Measurements from ENCODE around the gene LTC4S.

Gene LTC4S

DNA sequence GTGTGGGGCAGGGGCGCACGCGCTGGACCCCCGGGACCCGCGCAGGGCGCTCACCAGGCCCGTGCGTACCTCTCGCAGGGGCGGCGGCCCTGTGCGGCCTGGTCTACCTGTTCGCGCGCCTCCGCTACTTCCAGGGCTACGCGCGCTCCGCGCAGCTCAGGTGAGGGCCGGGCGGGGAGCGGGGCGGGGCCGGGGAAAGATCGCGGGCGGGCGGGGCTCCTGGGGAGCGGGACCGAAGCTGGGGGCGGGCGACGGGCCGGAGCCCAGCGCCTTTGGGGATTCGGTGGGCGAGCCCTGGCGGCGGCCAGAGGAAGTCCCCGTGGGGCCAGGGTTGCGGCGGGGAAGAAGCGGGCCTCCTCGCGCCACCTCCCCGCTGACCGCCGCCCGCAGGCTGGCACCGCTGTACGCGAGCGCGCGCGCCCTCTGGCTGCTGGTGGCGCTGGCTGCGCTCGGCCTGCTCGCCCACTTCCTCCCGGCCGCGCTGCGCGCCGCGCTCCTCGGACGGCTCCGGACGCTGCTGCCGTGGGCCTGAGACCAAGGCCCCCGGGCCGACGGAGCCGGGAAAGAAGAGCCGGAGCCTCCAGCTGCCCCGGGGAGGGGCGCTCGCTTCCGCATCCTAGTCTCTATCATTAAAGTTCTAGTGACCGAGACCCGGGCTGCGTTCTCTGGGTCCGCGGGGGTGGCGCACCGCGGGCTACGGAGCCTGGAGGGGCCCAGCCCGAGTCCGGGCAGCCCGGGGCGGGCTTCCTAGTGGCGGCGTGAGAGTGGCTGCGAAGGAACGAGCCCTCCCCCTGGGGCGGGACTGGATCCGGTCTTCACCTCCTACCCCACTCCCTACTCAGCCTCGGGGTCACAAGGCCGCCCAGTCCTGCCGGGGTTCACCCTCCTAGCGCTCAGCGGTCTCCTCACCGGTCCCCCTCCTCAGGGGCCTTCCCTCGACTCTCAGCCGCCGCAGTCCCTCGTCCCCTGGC lies 2.4 kb downstream of the LTC4S start:
- peak; percentile 77 for DNase-seq (ENCODE audit: low read depth)

DNA sequence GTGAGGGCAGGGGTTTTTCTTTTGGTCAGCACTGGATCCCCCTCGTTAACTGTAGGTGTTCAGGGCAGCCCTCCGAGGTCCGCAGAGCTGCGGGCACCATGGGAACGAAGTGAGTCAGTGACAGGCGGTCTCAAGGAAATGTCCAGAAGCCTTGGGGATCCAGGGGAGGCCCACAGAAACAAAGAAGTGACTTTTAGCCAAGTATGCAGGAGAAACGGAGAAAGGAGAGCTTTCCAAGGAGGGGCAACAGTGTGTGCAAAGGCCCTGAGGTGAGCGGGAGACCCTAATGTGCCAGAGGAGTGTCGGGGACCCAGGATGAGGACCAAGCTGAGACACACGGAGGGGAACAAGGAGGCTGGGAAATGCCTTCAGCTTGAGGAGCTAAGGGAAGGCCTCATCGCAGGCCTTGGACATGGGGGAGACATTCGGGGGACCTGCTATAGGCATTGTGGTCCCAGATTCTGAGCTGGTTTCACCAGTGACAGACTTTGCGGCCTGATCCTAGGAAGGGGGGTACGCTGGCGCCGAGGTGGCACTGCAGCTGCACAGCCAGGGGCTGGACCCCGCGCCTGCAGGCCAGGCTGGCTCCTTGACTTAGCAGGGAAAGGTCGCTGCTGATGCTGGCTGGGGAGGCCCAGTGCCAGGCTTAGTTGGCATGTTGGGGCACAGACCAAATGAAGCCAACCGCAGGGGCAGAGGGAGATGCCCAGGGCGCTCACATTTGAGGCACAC lies 3.3 kb downstream of the LTC4S start:
- no peak for DNase-seq (ENCODE audit: low read depth)

DNA sequence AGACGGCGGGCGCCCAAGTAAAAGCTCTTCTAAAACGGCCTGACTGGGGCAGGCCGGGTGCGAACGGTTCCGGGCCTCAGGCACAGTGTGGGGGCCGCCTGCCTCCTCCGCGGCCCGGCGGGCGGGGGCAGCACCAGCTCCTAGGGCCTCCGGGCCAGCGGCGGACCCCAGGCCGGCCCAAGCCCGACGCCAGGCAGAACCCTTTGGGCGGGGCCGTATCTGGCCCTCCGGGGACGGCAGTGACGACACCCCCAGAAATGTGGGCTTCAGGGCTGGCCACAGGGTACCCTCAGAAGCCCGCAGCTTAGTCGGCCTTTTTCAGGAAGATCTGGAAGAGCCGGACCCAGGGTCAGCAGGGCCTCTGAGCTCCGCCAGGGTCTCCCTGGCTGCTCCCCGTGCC lies 4.0 kb downstream of the LTC4S start:
- DNase-seq (ENCODE audit: low read depth): no peak

DNA sequence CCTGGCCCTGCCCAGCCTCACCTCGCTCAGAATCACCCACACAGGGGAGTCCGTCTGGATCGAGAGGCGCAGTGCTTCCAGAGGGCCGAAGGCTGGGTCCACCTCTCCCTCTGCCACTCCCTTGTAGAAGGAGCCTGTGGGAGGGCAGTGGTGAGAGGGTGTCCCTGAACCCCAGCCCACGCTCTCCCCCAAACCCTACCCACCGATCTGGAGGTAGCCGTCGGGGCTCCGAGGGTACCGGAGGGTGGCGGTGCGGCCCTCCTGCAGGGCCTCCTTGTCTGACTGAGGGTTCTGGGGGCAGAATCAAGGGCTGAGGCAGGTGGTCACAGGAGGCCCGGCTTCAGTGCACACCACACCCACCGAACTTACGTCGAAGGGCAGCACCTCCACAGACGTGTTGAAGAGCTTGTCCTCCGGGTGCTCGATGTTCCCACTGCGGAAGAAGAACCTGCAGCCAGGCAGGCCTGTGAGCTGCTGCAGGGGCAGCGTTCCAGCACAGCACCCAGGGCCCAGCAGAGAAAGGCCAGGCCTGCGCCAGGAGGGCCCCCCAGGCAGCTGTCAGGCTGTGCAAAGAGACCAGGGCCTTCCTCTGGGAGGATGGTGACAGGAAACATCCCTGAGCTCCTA lies 4.5 kb downstream of the LTC4S start:
- no peak for DNase-seq (ENCODE audit: low read depth)

DNA sequence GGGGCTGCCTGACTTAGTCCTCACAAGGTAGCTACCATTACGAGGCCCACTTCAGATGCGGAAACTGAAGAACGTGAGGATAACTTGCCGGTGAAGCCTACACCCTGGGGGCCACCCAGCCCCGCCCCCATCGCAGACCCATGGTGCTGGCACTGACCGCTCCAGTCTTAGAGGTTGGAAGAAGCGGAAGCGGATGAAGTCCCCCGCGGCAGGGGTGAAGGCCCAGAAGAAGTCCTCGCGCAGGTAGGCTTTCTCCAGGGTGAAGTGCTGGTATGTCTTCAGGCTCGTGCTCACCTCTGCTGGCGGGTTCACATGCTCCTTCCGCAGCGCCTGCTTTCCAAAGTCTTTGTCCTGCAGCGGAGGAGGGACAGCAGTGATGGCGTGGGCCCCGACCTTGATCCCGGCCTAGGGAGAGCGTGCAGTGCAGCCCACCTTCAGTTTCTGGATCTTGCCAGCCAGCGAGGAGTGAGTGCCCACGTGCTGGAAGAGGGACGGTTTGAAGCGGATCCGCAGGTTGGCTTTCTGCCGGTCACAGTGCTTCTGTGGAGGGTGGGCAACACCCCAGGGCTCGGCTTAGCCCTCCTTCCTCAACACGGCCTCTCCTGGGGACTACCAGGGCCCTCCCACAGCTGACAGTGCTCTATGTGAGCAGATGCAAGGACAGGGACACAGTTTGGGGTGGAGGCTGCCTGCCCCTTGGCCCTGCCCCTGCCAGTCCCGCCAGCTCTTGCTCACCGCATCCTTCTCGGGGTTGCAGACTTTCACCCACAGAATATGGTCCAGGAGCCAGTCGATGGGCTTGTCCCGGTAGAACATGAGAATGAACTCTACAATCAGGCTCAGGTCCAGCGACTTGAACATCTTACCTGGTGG lies 5.2 kb downstream of the LTC4S start:
- no peak for DNase-seq (ENCODE audit: low read depth)

DNA sequence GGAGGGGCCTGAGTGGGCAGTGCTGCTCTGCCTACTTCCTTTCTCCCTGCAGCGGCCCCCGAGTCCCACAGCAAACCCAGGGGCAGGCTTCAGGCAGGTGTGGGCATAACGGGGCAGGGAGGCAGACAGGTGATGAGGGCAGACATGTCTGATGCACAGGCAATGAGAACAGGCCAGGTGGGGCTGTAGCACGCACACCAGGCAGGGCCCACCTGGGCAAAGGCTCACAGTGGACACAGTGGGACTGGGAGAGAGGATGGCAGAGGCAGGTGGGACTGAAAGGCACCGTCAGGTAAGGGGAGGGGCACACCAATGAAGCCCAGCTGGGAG lies 5.8 kb downstream of the LTC4S start:
- DNase-seq (ENCODE audit: low read depth): no peak

DNA sequence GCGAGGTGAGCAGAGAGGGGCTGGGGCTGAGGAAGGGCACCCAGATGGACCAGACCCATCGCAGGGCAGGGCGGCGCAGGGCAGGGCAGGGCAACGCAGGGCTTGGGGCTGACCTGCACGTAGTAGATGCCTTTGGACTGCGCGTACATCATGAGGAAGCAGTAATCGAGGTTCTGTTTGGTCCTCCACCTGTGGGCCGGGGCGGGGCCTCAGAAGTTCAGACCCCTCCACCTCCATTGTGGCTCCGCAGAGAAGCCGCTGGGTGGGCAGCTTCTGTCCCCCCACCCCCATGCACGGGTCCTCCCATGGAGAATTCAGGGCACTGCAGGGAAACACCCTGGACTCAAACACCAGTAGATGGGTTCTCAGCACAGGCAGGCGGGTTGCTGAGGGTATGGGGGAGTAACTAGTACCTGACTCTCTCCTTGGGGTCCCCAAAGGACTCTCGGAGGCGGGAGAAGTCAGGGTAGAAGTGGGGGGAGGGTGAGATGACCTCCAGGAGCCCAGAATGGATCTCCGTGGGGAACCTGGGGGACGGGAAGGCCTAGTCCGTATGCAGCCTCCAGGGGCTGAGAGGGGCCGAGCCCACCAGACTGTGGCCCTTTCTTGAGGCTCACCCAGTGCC lies 6.4 kb downstream of the LTC4S start:
- no peak for DNase-seq (ENCODE audit: low read depth)

DNA sequence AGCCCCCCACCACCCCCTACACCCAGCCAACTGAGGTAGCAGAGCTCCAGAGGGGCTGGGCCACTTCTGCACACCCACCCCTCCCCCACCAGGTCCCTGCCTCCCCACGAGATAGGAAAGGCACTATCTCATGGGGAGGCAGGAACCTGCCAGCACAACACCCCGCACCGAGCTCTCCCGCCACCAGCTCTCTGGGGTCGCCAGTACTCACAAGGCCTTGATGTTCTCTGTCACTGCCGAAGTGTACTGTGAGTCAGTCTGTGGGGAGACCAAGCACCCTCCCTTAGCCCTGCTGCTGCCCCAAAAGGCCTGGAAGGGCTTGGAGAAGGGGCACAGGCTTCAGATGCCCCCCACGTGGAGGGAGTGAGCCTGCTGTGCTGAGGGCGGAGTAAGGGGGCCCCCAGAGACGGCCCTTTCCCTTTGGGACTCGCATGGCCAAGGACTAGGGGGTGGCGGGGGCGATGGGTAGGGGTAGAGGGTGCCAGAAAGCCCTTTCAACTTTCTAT lies 7.0 kb downstream of the LTC4S start:
- DNase-seq (ENCODE audit: low read depth): no peak

DNA sequence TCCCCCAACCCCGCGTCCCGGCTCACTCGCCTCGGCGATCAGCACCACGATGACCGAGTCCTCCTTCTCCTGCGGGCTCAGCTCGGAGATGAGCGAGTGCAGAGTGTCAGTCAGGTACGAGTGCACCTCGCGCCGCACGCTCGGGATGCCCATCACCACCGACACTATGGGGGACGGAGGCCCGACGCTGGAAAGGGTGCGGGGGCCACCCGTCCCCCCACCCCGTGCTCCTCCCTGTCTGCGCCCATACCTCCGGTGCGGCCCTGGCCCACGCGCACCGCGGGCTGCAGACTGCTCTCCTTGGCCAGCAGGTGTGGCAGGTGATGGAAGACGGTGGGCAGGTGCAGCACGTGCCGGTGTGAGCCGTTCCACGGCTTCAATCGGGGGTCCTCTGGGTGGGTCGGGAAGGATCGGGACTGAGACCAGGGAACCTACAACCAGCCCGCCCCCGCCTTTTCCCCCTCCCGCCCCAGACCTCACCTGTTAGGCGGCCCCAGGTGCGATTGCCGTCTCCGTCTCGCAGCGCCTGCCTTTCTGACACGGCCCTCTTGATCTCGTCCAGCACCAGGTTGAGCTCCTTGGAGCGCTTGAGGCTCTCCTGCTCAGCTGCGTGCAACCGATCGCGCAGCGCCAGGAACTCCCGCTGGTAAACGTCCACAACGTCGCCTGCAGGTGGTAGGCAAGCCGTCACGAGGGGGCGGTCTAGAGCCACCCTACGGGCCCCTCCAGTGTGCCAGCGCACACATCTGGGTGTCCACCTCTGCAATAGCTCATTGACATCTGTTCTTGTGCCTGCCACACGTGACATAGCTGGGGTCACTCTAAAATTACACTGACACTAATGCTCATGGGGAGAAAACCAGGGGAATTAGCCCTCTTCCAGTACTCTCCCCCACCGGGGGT lies 7.8 kb downstream of the LTC4S start:
- peak; percentile 66 for DNase-seq (ENCODE audit: low read depth)

DNA sequence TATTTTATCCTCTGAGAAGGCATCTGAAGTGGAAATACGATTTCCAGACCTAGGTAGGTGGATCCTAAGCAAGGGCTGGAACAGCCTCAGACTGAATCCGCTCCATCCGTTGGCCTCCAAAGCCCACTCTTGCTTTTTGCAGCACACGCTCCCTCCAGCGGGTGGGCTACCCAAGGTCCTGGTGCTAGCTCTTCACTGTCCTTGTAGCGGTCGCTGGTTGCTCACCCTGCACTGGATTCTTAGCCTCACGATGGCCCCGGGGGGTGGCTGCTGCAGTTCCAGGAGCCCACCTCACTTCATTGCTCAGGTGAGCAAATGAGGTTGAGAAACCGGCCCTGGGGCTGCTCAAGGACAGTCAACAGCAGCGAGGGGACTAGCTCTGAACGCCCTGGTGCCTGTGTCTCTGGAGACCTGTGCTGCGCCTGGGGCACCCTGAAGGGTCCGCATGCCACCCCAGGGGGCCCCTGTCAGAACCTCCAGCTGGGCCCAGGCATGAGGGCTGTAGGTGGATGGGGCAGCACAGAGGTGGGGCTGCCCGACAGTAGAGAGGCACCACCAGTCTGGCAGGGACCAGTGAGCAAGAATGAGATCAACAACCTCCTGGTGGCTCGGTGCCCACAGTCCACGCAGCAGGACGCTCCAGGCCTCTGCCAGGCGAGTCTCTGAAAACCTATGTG lies 8.6 kb downstream of the LTC4S start:
- DNase-seq (ENCODE audit: low read depth): no peak

DNA sequence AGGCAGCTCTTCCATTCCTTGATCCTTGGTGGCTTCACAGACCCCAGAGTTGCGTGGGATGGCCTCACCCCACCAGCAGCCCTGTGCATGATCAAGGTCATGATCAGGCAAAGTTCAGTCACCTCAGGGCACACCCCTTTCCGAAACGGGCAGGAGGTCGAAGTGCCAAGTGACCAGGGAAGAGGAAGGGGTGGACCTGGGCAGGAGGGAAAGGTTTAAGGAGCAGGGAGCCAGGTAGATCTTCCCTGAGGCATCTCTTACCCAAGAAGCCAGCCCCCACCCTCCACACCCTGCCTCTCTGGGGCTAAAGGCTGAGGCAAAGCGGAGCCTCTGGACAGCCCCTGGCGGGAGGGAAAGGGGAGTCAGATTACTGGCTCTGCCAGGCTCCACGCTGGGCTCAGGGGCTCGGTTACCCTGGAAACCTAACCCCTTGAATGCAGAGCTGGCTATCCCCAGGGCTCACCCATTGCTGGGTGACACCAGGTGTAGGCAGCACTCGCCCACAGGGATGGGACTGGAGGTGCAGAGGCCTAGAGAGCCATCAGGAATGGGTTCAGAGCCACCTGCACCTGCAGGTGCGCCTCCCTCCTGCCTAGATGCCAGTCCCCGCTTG lies 9.3 kb downstream of the LTC4S start:
- no peak for DNase-seq (ENCODE audit: low read depth)

DNA sequence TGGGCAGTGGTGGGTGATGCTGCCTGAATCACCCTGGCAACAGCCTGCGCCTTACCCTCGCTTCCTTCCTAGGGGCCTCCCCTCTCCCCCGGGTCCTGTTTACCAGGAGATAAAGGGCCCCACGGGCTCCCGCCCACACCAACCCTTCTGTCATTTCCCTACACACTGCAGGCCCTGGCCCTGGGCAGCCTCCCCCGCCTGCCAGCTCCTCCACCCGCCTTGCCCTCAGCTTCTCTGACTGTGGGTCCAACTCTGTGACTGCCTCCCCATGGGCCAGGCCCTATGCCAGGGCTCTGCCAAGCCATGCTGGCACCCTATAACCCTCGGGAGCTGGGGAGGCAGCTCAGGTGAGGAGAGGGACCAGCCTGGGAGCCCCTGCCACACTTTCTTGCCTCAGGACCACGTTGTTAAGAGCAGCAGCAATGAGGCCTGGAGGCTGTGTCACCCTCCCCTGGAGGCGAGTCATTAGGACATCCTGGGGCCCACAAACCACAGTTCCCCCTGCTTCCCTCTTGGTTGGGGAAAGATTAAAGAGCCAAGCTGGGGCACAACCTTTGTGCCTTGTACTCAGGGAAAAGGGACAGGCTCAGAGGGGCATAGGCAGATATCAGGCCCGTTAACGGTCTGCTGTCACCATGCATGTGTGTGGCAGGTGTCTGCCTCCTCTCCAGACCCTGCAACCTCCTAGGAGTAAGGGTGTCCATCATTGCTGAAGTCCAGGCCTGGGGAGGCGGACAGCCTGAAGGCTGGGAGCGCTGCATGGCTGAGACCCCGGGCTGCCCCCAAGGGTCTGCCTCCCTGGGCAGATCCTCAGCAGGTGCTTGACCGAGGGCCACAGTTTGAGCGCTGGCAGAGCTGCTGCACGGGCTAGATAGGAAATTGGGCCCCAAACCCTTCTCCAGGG lies 10.1 kb downstream of the LTC4S start:
- peak; percentile 57 for DNase-seq (ENCODE audit: low read depth)

DNA sequence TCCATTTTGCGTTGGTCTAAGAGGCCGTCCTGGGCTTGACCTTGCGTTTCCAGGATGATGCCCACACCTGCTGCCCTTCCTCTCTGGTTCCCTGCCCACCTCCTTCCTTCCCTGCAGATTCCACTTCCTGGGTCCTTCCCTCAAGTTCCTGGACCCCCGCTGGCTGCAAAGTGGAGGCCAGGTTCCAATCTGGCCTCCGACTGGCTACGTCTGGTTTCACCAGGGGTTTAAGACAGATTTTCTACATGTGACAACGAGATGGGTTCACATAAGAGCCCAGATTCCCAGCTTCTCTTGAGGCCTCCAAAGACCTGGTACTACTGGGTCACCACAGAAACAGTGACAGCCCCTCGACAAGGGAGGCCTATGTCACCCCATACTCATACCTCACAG lies 10.8 kb downstream of the LTC4S start:
- DNase-seq (ENCODE audit: low read depth): no peak

DNA sequence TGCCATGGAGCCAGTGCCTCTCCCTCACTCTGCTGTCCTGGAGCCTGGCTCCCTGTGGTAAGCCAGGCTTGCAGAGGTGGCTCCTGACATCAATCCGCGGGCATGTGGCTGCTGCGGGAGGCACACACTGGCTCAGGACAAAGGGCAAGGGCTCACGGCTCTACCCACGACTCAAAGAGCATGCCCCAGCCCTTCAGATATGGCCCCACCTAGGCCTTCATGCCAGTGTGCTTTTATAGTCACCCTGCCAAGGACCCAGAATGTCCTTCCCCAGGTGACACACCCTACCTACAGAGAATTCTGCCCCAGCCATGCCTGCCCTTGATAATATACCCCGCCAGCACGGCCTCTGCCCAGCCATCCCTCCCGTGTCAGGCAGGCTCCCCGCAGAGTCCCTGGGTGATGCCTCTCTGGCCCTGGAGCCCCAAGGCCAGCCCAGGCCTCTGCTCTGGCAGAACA lies 11.3 kb downstream of the LTC4S start:
- no peak for DNase-seq (ENCODE audit: low read depth)

DNA sequence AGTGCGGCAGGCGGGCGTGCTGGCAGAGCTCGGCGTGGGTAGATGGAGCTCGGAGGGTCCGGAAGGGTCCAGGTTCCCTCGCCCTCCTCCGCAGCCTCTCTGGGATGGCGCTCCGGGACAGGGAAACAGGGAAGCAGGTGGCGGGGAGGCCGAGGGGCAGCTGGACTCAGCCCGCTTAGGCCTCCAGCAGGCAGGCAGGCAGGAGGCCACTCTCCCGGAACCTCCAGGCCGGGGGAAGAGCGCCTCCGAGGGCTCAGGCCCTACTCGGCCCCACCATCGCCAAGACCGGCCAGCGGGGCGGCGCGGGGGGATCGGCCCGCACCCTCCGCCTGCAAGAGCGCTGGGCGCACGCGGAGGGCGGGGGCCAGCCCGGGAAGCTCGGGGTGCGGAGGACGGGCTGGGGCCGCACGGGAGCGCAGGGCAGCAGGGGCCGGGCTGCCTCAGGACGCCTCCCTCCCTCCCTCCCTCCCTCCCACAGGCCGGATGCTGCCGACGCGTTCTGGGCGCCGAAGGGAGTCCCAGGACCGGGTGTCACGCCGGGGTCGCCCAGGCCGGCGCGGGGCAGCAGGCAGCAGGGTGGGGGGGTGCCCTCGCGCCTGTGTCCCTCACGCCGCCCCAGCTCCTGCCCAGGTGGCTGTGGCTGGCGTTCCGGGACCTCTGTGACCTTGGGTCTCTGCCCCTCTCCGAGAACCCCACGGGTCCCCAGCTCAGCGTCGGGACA lies 11.9 kb downstream of the LTC4S start:
- DNase-seq (ENCODE audit: low read depth): no peak

DNA sequence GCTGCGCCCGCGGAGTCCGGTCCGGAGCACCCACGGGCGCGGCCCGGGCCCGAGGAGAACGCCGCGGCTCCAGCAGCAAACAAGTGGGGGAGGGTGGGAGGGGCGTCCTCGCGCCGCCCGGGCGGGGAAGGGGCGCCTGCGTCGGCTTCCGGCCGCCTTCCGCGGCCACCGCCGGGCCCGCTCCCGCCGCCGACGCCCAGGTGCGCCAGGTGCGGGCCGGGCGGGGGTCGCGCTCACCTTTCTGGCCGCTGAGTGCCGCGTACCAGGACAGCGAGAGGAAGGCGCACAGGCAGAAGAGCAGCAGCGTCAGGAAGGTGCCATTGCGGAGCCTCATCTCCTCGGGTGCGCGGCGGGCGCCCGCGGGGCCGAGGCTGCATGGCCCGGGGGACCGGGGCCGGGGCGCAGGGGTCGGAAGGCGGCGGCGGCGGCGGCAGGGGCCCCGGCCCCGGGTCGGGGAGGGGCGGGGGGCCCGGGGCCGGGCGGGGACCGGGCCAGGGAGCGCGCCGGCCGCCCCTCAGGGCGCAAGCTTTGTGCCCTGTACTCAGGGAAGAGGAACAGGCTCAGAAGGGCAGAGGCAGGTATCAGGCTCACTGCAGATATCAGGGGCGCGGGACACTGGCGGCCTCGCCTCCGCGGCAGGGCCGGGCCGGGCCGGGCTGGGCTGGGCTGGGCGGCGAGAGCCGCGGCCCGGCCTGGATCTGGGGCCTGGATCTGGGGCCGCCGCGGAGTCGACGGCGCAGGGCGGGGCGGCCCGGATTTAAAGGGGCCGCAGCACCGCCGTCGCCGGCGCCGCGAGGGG lies 12.7 kb downstream of the LTC4S start, which contains the start of gene MGAT4B:
Gene MGAT4B, minus strand, starts transcription at position 617 of the 799 bp plus-strand sequence. Its CDS starts 283 bp downstream, at position 334.
- peak; percentile 64 for DNase-seq (ENCODE audit: low read depth)

Data from amniotic epithelial cell (primary cell).